ENCODE data around the gene RPS18.

Gene RPS18

GRCh38 chr6:33292996-33293682 is 21.3 kb downstream of the RPS18 start:
- no peak for DNase-seq

DNA sequence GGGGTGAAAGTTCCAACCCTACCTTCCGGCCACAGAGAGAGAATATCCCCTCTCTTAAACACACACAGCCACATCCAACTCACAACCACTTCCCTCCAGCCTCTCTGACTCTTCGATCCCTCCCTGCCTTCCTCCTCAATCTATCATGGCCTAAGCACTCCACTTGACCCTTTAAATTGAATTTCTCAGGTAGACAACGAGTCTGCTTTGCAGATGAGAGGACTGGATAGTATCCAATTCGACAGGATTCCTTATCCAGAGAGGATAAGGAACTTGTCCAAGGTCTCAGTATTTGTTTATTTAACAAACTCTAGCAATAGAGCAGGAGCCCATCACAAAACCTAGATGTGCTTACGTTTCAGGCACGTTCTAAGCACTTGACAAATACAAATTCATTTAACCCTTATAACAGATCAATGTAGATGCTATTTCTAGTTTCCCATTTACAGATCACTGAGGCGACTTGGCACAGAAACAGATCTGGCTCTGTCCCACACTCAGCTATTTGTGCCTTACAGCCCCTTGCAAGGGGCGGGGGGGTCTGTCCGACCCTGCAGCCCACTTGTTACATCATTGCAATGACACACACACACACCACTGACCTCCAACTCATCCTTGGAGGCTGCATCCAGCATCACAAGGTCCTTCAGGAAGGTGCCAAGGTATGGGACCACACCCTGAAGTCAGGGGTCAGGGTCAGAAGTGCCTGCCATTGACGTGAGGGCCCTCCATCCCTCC is 22.4 kb downstream of the RPS18 start:
- DNase-seq, result no peak

GRCh38 chr6:33295621-33296369 is 23.9 kb downstream of the RPS18 start:
- DNase-seq, result no peak

DNA sequence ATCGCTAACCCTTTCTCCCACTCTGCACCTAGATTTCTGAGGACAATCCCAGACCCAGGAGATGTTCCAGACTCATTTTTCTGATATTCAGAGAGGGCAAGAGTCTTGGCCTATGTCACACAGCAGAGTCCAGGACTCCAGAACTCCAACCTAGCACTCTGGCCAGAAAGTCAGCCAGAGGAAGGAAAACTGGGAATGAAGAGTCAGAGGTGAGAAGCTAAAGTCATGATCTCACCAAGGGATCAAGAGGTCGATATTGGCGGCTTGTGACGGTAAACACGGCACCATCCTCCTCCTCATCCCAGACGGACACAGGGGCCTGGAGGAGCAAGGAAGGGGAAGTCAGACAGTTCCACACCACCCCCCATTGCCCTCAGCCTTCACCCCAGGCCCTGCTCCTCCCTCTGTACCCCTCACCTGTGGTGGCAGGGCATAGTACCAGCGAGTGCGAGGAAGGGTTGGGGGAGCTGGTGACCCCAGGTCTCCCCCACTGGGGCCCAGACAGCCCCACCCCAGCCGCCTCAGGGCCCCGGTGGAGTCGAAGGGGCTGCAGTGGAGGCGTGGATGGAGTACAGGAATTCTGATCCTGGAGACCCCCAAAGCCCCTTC is 25.0 kb downstream of the RPS18 start:
- no peak for DNase-seq

DNA sequence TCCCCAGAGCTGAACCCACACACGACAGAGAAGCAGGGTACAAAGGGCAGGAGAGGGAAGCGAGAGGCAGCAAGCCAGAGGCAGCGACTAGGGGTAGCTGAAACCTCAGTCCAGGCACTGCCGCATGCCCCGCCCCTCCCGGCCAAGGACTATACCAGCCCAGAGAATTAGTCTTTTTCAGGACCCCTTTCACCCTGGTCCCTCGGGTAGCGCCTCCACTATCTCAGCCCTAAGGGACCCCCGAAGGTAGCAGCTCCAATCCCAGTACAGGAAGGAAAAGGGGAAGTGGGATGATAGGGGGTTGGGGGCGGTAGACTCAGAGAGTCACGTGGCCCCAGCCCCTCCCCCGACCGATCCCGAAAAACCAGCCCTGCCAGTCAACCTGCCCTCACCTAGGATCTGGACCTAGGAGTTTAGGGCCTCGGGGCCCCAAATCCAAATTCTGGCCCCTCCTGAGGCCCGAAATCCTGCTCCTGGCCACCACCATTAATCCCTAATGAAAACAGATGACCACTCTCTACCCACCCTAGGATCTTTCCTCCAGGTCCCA is 25.6 kb downstream of the RPS18 start:
- no peak for DNase-seq

GRCh38 chr6:33297956-33298772 is 26.3 kb downstream of the RPS18 start:
- peak; percentile 51 to 53 for DNase-seq

- DNase-seq, result peak; percentile 54 to 60
These were observed 26.9 kb downstream of the RPS18 start, which contains the start of gene RGL2 for GRCh38 chr6:33298773-33299236. Gene RGL2 (minus strand): TSS chr6:33298942. CDS start chr6:33298610, 332 bp downstream.

- peak; percentile 92 for DNase-seq
These were observed 27.5 kb downstream of the RPS18 start for GRCh38 chr6:33299237-33299944.

DNA sequence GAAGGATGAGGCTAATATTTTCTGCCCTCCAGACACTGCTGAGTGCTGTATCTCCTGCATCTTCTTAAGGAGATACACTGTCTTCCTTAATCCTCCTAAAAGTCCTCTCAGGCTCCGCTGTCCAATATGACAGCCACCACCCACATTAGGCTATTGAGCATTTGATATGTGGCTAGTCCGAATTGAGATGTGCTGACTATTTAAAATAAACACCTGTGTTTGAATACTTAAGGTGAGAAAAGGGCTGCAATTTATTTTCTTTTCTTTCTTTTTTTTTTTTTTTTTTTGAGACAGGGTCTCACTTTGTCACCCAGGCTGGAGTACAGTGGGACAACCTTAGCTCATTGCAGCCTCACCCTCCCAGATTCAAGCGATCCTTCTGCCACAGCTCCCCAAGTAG is 30.0 kb downstream of the RPS18 start:
- DNase-seq, result no peak

GRCh38 chr6:33304216-33304615 is 32.3 kb downstream of the RPS18 start:
- no peak for DNase-seq

DNA sequence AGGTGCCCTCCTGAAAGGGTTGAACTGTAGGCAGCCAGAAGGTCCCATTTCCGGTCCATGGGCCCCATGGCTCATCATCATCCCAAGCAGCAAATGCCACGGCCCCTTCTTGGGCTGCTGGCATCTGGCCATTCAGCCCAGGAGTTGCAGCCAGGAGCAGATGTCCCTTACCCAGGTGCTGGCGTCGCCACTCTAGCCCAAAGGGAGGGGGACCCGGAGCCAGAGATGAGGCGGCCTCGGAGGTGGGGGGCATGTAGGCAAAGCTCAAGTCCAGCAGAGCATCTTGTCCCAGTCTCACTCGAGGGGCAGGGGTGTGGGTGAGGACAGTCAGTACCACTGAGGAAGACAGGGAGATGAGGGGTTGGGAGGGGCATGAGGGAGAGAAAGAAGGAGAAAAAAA is 33.2 kb downstream of the RPS18 start:
- no peak for DNase-seq

- no peak for DNase-seq
These were observed 34.5 kb downstream of the RPS18 start for GRCh38 chr6:33306356-33306755.

- peak; percentile 86 to 88 for DNase-seq
These were observed 40.7 kb downstream of the RPS18 start for GRCh38 chr6:33312361-33313104.

DNA sequence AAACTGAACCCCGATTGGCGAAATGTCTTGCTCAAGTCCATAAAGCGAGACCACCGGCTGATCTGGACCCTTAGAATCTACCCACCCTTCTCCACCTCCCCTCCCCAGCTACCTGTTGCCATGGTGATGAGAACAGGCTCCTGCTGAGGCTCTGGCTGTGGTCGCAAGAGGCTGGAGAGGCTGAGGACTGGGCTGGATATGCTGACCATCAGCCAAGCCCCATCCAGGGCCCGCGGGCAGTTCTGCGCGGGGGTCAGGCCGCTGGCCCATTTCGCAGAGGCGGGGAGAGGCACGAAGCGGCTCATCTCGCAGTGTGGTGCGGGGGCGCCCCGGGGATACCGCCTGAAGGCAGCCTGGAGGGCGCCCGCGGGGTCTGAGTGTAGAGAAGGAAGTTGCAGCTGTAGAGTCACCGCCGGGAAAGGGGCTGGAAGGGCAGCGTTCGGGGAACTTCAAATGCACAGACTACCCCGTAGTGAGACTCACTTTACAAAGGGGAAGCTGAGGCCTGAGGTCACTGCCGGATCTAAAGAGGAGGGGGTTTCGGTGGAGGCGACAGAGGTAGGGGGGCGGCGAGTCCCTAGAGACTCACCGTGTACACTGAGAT is 41.3 kb downstream of the RPS18 start:
- DNase-seq, result peak; percentile 54 to 67

DNA sequence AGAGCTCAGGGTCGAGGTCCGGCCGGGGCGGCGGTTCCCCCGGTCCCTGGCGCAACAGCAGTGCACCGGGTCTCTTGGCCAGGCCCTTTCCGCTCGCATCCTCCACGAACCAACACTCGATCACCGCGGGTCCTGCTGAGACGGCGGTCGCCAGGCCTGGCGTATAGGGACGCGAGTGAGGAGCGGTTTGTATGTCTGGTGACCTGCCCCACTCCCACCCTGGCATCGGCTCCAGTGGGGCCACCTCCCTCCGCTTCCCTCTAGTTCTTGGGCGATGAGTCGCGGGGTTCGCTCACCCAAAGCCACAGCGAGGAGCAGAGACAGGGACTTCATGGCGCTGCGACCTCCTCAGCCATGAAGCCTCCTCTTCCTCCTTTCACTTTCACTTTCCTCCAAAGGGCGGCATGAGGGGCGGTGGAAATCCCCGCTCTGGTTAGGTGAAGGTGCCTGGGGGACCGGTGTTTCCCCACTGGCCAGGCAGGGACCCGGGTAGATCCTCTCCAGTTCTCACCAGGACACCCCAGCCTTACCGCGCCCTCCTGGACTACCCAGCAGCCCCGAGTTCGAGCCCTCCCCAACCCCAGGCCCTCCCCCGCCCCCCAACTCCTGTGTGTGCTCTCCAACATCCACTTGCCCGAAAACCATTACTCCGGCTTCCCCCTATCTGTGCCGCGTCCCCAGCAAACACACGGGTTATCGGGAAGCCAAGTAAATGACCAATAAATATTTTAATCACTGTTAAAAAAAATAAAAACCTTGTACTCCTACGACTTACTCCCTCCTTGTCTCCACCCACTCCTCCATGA is 42.0 kb downstream of the RPS18 start, which contains the start of gene TAPBP:
Gene TAPBP (minus strand): TSS at position 370 of the 806 bp plus-strand sequence. CDS start 37 bp downstream, at position 333.
- DNase-seq, result peak; percentile 85 to 86

DNA sequence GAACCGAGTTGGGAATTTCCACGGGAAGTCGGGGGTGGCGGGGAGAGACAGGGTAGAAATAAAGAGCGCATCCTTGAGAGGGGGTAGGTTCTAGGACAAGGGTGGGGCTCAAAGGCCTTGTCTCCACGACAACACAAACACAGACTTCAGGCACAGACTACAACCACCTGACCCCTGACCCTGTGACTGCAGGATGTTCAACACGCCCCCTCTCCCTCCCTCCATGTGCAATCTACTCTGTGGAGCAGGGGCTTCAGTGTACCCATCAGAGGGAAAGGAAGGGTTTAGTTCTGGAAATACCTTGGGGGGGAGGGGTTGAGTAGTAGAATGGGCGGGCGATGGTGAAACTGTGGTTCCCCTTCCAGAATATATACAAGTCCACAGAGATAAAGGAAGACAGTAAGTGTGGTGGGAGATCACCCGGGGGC is 42.7 kb downstream of the RPS18 start:
- peak; percentile 74 to 76 for DNase-seq

- DNase-seq, result no peak
These were observed 43.3 kb downstream of the RPS18 start for GRCh38 chr6:33314943-33315792.
